Keratinocyte (primary cell): Measurements from ENCODE around the gene MAP3K10. TPM values are rescaled to one million over a fixed set of nuclear protein-coding genes. Genes with fewer than 3 reads are reported as not detected.
A peak's percentile ranks its signal among the peaks of the same experiment; 100 is the strongest.

Experiments
- DNase-seq: peaks from one replicate; pipeline ENCODE4 v3.0.0-alpha.2; 2011; ENCODE audit warnings: low read depth, missing footprints, low spot score
- FAIRE-seq: peaks from 2 replicates; lab custom pipeline; 2011; peaks lifted over from hg19 to GRCh38; lab: Jason Lieb, UNC
- H2AFZ ChIP-seq: 2 replicates; pipeline ENCODE4 v1.6.0; 2012; ENCODE audit warnings: low read length, control low read depth, inconsistent platforms; ENCODE audit not compliant: control insufficient read depth
- H3K27ac ChIP-seq: 2 replicates; pipeline ENCODE4 v1.5.1; 2011; ENCODE audit warnings: low read length; ENCODE audit not compliant: control insufficient read depth, insufficient read depth
- H3K27me3 ChIP-seq: 3 replicates; pipeline ENCODE4 v1.6.0; 2011; ENCODE audit warnings: low read length; ENCODE audit not compliant: control insufficient read depth, insufficient read depth; ENCODE audit errors: extremely low read depth
- H3K36me3 ChIP-seq, 2 experiments: 2 replicates in 1 of 2; 3 replicates in 1 of 2; pipeline ENCODE4 v1.5.1; 2011; ENCODE audit warnings: low read length in 2 of 2, mild to moderate bottlenecking in 1 of 2; ENCODE audit not compliant: control insufficient read depth in 2 of 2, insufficient read depth in 2 of 2; ENCODE audit errors: extremely low read depth in 1 of 2
- H3K4me1 ChIP-seq: 3 replicates; pipeline ENCODE4 v1.5.1; 2011; ENCODE audit warnings: low read length; ENCODE audit not compliant: control insufficient read depth, insufficient read depth; ENCODE audit errors: extremely low read depth
- H3K4me2 ChIP-seq: 3 replicates; pipeline ENCODE4 v1.6.0; 2011; ENCODE audit warnings: low read depth, low read length; ENCODE audit not compliant: control insufficient read depth, insufficient read depth; ENCODE audit errors: extremely low read depth
- H3K4me3 ChIP-seq, 3 experiments: fragments of 200-600 bp in 1 of 3; sonication (generic) in 1 of 3; 2 replicates in 2 of 3; 3 replicates in 1 of 3; pipeline ENCODE4 v1.5.1; 2011 to 2016; ENCODE audit warnings: low read length in 3 of 3, mild to moderate bottlenecking in 3 of 3, control low read depth in 2 of 3, inconsistent platforms in 1 of 3, low read depth in 1 of 3, mixed read lengths in 1 of 3, mixed run types in 1 of 3, moderate library complexity in 1 of 3; ENCODE audit not compliant: control insufficient read depth in 2 of 3, insufficient read depth in 2 of 3; ENCODE audit errors: extremely low read depth in 1 of 3
- H3K79me2 ChIP-seq: 2 replicates; pipeline ENCODE4 v1.6.0; 2012; ENCODE audit warnings: low read length; ENCODE audit not compliant: control insufficient read depth, insufficient read depth
- H3K9ac ChIP-seq: 3 replicates; pipeline ENCODE4 v1.6.0; 2011; ENCODE audit warnings: low read length; ENCODE audit not compliant: control insufficient read depth, insufficient read depth; ENCODE audit errors: extremely low read depth
- H3K9me1 ChIP-seq: 3 replicates; pipeline ENCODE4 v1.6.0; 2011; ENCODE audit warnings: low read length; ENCODE audit not compliant: control insufficient read depth, insufficient read depth; ENCODE audit errors: extremely low read depth
- H3K9me3 ChIP-seq: 2 replicates; pipeline ENCODE4 v1.5.1; 2012; ENCODE audit warnings: low read depth, low read length; ENCODE audit not compliant: control insufficient read depth
- H4K20me1 ChIP-seq: 3 replicates; pipeline ENCODE4 v1.6.0; 2011; ENCODE audit warnings: low read length; ENCODE audit not compliant: control insufficient read depth, insufficient read depth; ENCODE audit errors: extremely low read depth
- EZH2 ChIP-seq: IDR thresholded peaks from one replicate; pipeline ENCODE4 v1.6.1; 2012; ENCODE audit warnings: inconsistent platforms, mild to moderate bottlenecking, low read length, moderate library complexity
- dilution Hi-C: fragments of 300-500 bp; cut with MboI; formaldehyde crosslinking; loops from one replicate; pipeline ENCODE4 v1.7.0; 2020; ENCODE audit warnings: low sequenced_read_pairs; ENCODE audit not compliant: extremely low pct_ligation_motif_present
- polyA minus RNA-seq, 3 experiments: library from RNA; depleted of rRNA, polyadenylated mRNA; stranded (reverse); fragments of >200 nt; gene quantifications; 1 replicate in 1 of 3; 2 replicates in 1 of 3; 3 replicates in 1 of 3; pipeline ENCODE4 v1.2.3, GENCODE V29; 2011
- polyA plus RNA-seq, 5 experiments: library from polyadenylated mRNA; depleted of rRNA in 3 of 5; stranded (reverse) in 3 of 5; stranded (forward) in 1 of 5; unstranded in 1 of 5; fragments of >200 nt; gene quantifications; 1 replicate in 1 of 5; 2 replicates in 3 of 5; 3 replicates in 1 of 5; pipeline versions ENCODE4 v1.2.1 to v1.2.3, GENCODE V29; 2011 to 2012; ENCODE audit warnings: missing spikeins in 2 of 5, low read depth in 1 of 5, low replicate concordance in 1 of 5
- TF ChIP-seq, protein P1 (sequence below), 3 experiments: IDR thresholded peaks in 1 of 3; conservative IDR thresholded peaks in 1 of 3; optimal IDR thresholded peaks in 1 of 3; 2 replicates in 2 of 3; 3 replicates in 1 of 3; pipeline versions ENCODE3 to v1.5.1; 2011; ENCODE audit warnings: low read length in 3 of 3, mild to moderate bottlenecking in 3 of 3, moderate library complexity in 2 of 3, control low read depth in 1 of 3, inconsistent platforms in 1 of 3; ENCODE audit not compliant: insufficient read depth in 2 of 3; ENCODE audit errors: extremely low read depth in 1 of 3

The MAP3K10 gene
- polyA plus RNA-seq (2.9 to 5.7 TPM (median 4.2 TPM) in 3 replicates), polyA minus RNA-seq (5.3 to 6.6 TPM (median 6.4 TPM) in 3 replicates)
- 6.7 TPM for polyA plus RNA-seq (2011; ENCODE audit: low read depth)
- 1.3 and 3.9 TPM in 2 replicates for polyA plus RNA-seq (2011; cell fraction: cytosol; rRNA removed)
- 14.7 and 19.5 TPM in 2 replicates for polyA plus RNA-seq (2011; cell fraction: nucleus; rRNA removed)
- polyA plus RNA-seq (2012; ENCODE audit: low replicate concordance): 6.0 and 7.0 TPM in 2 replicates
- 10.4 TPM for polyA minus RNA-seq (2011; cell fraction: cytosol; rRNA and poly(A)+ RNA removed)
- 6.3 and 10.2 TPM in 2 replicates for polyA minus RNA-seq (2011; cell fraction: nucleus; rRNA and poly(A)+ RNA removed)

- dilution Hi-C loops: no loop called here
- Histone ChIP-seq H3K79me2 (no peaks in the 10 kb centered on the region), H4K20me1 (no peaks in the 10 kb centered on the region), H3K9me3 (no peaks in the 10 kb centered on the region), H3K4me2 (peak within 1 kb of the TSS; percentile 90), H3K9me1 (no peaks in the 10 kb centered on the region), H3K27ac (peak within 1 kb of the TSS; percentile 84), H3K36me3 (peaks cover 0 to 2% of the 10 kb centered on the region in 2 experiments), H2AFZ (peak within 1 kb of the TSS; percentile 98), H3K27me3 (no peaks in the 10 kb centered on the region), H3K4me1 (peaks cover 11% of the 10 kb centered on the region), H3K4me3 (peak within 1 kb of the TSS; percentile 57 to 97 (median 81)), H3K9ac (peak within 1 kb of the TSS; percentile 84)
- FAIRE-seq (no peak), DNase-seq (no peak)
- TF ChIP-seq, protein P1, sequence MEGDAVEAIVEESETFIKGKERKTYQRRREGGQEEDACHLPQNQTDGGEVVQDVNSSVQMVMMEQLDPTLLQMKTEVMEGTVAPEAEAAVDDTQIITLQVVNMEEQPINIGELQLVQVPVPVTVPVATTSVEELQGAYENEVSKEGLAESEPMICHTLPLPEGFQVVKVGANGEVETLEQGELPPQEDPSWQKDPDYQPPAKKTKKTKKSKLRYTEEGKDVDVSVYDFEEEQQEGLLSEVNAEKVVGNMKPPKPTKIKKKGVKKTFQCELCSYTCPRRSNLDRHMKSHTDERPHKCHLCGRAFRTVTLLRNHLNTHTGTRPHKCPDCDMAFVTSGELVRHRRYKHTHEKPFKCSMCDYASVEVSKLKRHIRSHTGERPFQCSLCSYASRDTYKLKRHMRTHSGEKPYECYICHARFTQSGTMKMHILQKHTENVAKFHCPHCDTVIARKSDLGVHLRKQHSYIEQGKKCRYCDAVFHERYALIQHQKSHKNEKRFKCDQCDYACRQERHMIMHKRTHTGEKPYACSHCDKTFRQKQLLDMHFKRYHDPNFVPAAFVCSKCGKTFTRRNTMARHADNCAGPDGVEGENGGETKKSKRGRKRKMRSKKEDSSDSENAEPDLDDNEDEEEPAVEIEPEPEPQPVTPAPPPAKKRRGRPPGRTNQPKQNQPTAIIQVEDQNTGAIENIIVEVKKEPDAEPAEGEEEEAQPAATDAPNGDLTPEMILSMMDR (optimal IDR thresholded peaks at IDR 0.05 in 1 of 3, IDR thresholded peaks at IDR 0.05 in 1 of 3, conservative IDR thresholded peaks at IDR 0.05 in 1 of 3; ENCODE audit: extremely low read depth in 1 of 3, insufficient read depth in 2 of 3, low read length in 3 of 3): no peak
- no peak for TF ChIP-seq EZH2
Observed at GRCh38 chr19:40190891-40191835, at the start of gene MAP3K10. MAP3K10 (plus strand) TSS chr19:40191426; CDS start chr19:40192032, 606 bp downstream.

GRCh38 chr19:40141551-40141950 lies 49.7 kb upstream of the MAP3K10 start:
- Histone ChIP-seq H3K36me3 (no peaks in the 10 kb centered on the region), H3K4me1 (no peaks in the 10 kb centered on the region), H3K27ac (no peak overlapping the region), H3K27me3 (peaks cover 1% of the 10 kb centered on the region), H3K9ac (no peak overlapping the region), H3K79me2 (no peaks in the 10 kb centered on the region), H2AFZ (no peak overlapping the region), H3K9me3 (no peaks in the 10 kb centered on the region), H4K20me1 (no peaks in the 10 kb centered on the region), H3K4me3 (no peak overlapping the region), H3K9me1 (no peaks in the 10 kb centered on the region), H3K4me2 (no peak overlapping the region)
- dilution Hi-C loops: no loop called here
- no peak for TF ChIP-seq EZH2
- TF ChIP-seq, protein P1 (optimal IDR thresholded peaks at IDR 0.05 in 1 of 3, IDR thresholded peaks at IDR 0.05 in 1 of 3, conservative IDR thresholded peaks at IDR 0.05 in 1 of 3; ENCODE audit: extremely low read depth in 1 of 3, insufficient read depth in 2 of 3, low read length in 3 of 3): no peak
- DNase-seq: no peak
- no peak for FAIRE-seq
